CD14-positive monocyte (primary cell): ENCODE results near the gene AMBP. TPM values are rescaled to one million over a fixed set of nuclear protein-coding genes. Genes with fewer than 3 reads are reported as not detected.

Experiments
- DNase-seq, 3 donors: peaks; one replicate each; pipeline ENCODE4 v3.0.0-alpha.2; 2011 to 2022
- H2AFZ ChIP-seq: 2 replicates; pipeline ENCODE4 v1.6.0; 2012; ENCODE audit warnings: mild to moderate bottlenecking, low read depth, low read length, inconsistent platforms; ENCODE audit not compliant: insufficient read depth, poor library complexity, severe bottlenecking
- H3K27ac ChIP-seq, 2 donors: 1 replicate in 1 of 2; 2 replicates in 1 of 2; pipeline ENCODE4 v1.5.1; 2012 to 2013; ENCODE audit warnings: low read length in 2 of 2, control low read depth in 1 of 2, inconsistent platforms in 1 of 2, low read depth in 1 of 2, mild to moderate bottlenecking in 1 of 2
- H3K27me3 ChIP-seq, 2 donors: one replicate each; pipeline versions ENCODE4 v1.6.0 to v1.6.1; 2011 to 2013; ENCODE audit warnings: low read length in 2 of 2; ENCODE audit not compliant: control insufficient read depth in 2 of 2, insufficient read depth in 2 of 2
- H3K36me3 ChIP-seq, 2 donors: replicated peaks in 1 of 2; 1 replicate in 1 of 2; 2 replicates in 1 of 2; pipeline versions ENCODE4 v1.5.1 to v1.6.1; 2012 to 2013; ENCODE audit warnings: low read length in 2 of 2, control low read depth in 1 of 2, inconsistent platforms in 1 of 2, mild to moderate bottlenecking in 1 of 2; ENCODE audit not compliant: insufficient read depth in 2 of 2, control insufficient read depth in 1 of 2
- H3K4me1 ChIP-seq, 2 donors: 1 replicate in 1 of 2; 2 replicates in 1 of 2; pipeline versions ENCODE4 v1.5.1 to v1.6.1; 2012 to 2013; ENCODE audit warnings: low read length in 2 of 2, control low read depth in 1 of 2, inconsistent platforms in 1 of 2, mild to moderate bottlenecking in 1 of 2, moderate library complexity in 1 of 2; ENCODE audit not compliant: insufficient read depth in 2 of 2, control insufficient read depth in 1 of 2
- H3K4me2 ChIP-seq: replicated peaks from 2 replicates; pipeline ENCODE3; 2012; ENCODE audit warnings: low read length, moderate library complexity, mild to moderate bottlenecking; ENCODE audit not compliant: poor library complexity, severe bottlenecking; ENCODE audit errors: extremely low read depth
- H3K4me3 ChIP-seq, 3 experiments: fragments of 200-600 bp in 1 of 3; sonication (generic) in 1 of 3; replicated peaks in 1 of 3; 1 replicate in 2 of 3; 2 replicates in 1 of 3; pipeline ENCODE4 v1.5.1; 2011 to 2013; ENCODE audit warnings: low read length in 3 of 3, mild to moderate bottlenecking in 3 of 3, control low read depth in 2 of 3, low read depth in 2 of 3, inconsistent platforms in 1 of 3, moderate library complexity in 1 of 3
- H3K79me2 ChIP-seq: 2 replicates; pipeline ENCODE4 v1.6.0; 2012; ENCODE audit warnings: mild to moderate bottlenecking, control low read depth, inconsistent platforms, low read length, moderate library complexity; ENCODE audit not compliant: insufficient read depth
- H3K9ac ChIP-seq: 2 replicates; pipeline ENCODE4 v1.6.0; 2017; ENCODE audit warnings: low read length, mild to moderate bottlenecking; ENCODE audit not compliant: insufficient read depth, poor library complexity, severe bottlenecking
- H3K9me3 ChIP-seq, 2 donors: replicated peaks in 1 of 2; 1 replicate in 1 of 2; 2 replicates in 1 of 2; pipeline versions ENCODE4 v1.5.1 to v1.6.1; 2012 to 2013; ENCODE audit warnings: low read length in 2 of 2, control low read depth in 1 of 2; ENCODE audit not compliant: control insufficient read depth in 1 of 2, insufficient read depth in 1 of 2
- H4K20me1 ChIP-seq: 2 replicates; pipeline ENCODE4 v1.6.0; 2012; ENCODE audit warnings: mild to moderate bottlenecking, low read length, control low read depth, moderate library complexity; ENCODE audit not compliant: insufficient read depth
- H3K27ac Mint-ChIP-seq, 7 donors: one replicate each; pipeline ENCODE4 v1.8.0; 2020; ENCODE audit warnings: mild to moderate bottlenecking in 7 of 7, mixed read lengths in 7 of 7, moderate library complexity in 6 of 7, inconsistent platforms in 2 of 7
- H3K27me3 Mint-ChIP-seq, 3 donors: one replicate each; pipeline ENCODE4 v1.8.0; 2021 to 2022; ENCODE audit warnings: low read depth in 3 of 3, mild to moderate bottlenecking in 3 of 3, mixed read lengths in 3 of 3, moderate library complexity in 3 of 3, inconsistent platforms in 1 of 3
- H3K36me3 Mint-ChIP-seq, 2 donors: one replicate each; pipeline ENCODE4 v1.8.0; 2020; ENCODE audit warnings: mixed read lengths in 2 of 2, inconsistent platforms in 1 of 2, mild to moderate bottlenecking in 1 of 2
- H3K4me1 Mint-ChIP-seq: one replicate; pipeline ENCODE4 v1.8.0; 2020; ENCODE audit warnings: mild to moderate bottlenecking, mixed read lengths
- H3K4me3 Mint-ChIP-seq, 2 donors: one replicate each; pipeline ENCODE4 v1.8.0; 2020; ENCODE audit warnings: mild to moderate bottlenecking in 2 of 2, mixed read lengths in 2 of 2, moderate library complexity in 1 of 2
- H3K9me3 Mint-ChIP-seq, 7 donors: one replicate each; pipeline ENCODE4 v1.8.0; 2020 to 2022; ENCODE audit warnings: mixed read lengths in 7 of 7, mild to moderate bottlenecking in 6 of 7, moderate library complexity in 6 of 7, inconsistent platforms in 2 of 7
- WGBS: methylation state at CpG from one replicate; pipeline ENCODE4 v1.1.5; 2013; ENCODE audit warnings: missing lambda C conversion rate; ENCODE audit not compliant: insufficient coverage; 5-methylcytosine and 5-hydroxymethylcytosine counted together
- intact Hi-C, 2 donors: fragments of 100-400 bp; cut with micrococcal nuclease; formaldehyde crosslinking; loops; one replicate each; pipeline versions ENCODE4 v1.15.0 to v1.15.1; 2023
- polyA plus RNA-seq, 3 donors: library from polyadenylated mRNA; depleted of rRNA in 1 of 3; unstranded in 2 of 3; stranded (reverse) in 1 of 3; fragments of 300-500 nt in 2 of 3; fragments of >200 nt in 1 of 3; fragmentation: Illumina TruSeq in 2 of 3; gene quantifications; 1 replicate in 2 of 3; 2 replicates in 1 of 3; pipeline ENCODE4 v1.2.3, GENCODE V29; 2012 to 2021
- TF ChIP-seq, protein P1 (sequence below): fragments of 200-600 bp; IDR thresholded peaks from one replicate; pipeline ENCODE4 v1.8.0; 2022; ENCODE audit warnings: antibody characterized with exemption, mild to moderate bottlenecking

Gene AMBP
- polyA plus RNA-seq, 3 donors, result not detected

DNA sequence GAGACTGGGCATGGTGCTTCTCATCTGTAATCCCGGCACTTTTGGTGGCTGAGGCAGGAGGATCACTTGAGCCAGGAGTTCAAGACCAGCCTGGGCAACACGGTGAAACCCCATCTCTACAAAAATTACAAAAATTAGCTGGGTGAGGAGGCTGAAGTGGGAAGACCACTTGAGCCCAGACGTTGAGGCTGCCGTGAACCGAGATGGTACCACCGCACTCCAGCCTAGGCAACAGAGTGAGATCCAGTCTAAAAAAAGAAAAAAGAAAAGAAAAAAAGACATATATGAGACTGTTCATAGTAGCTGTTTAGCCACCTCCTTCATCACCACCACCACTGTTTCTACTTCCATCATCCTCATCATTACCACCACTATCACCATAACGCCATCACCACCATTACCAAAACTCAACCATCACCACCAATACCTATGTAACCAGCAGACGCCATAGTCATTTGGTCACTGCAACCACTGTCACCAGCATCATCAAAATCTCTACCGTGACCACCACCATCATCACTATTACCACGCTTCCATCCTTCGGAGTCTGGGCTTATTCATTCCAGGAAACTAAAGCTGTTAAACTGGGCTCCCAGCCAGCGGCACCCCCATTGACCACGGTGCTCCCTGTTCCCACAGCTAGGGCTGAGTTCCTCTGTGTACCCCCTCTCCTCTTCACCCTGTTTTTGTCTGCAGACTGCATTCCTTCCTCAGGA is 29.3 kb upstream of the AMBP start:
- Histone ChIP-seq H2AFZ (no peak overlapping the region), H3K27ac (no peak overlapping the region), H3K79me2 (no peaks in the 10 kb centered on the region), H3K4me2 (no peak overlapping the region), H3K27me3 (peaks cover 0 to 8% of the 10 kb centered on the region in 2 donors), H3K4me3 (no peak overlapping the region), H4K20me1 (no peaks in the 10 kb centered on the region), H3K9ac (no peak overlapping the region), H3K9me3 (no peaks in the 10 kb centered on the region), H3K4me1 (no peaks in the 10 kb centered on the region), H3K36me3 (no peaks in the 10 kb centered on the region)
- no peak overlapping the region for H3K27ac Mint-ChIP-seq
- H3K36me3 Mint-ChIP-seq, result no peaks in the 10 kb centered on the region
- H3K4me3 Mint-ChIP-seq, result no peak overlapping the region
- H3K27me3 Mint-ChIP-seq, result peaks cover 8 to 30% (median 14%) of the 10 kb centered on the region in 3 donors
- DNase-seq, result no peak
- 45% methylated on average over 7 of the region's 13 CpGs for WGBS
- H3K4me1 Mint-ChIP-seq, result no peaks in the 10 kb centered on the region
- peaks cover 0 to 6% (median 5%) of the 10 kb centered on the region in 7 donors for H3K9me3 Mint-ChIP-seq
- TF ChIP-seq, protein P1, sequence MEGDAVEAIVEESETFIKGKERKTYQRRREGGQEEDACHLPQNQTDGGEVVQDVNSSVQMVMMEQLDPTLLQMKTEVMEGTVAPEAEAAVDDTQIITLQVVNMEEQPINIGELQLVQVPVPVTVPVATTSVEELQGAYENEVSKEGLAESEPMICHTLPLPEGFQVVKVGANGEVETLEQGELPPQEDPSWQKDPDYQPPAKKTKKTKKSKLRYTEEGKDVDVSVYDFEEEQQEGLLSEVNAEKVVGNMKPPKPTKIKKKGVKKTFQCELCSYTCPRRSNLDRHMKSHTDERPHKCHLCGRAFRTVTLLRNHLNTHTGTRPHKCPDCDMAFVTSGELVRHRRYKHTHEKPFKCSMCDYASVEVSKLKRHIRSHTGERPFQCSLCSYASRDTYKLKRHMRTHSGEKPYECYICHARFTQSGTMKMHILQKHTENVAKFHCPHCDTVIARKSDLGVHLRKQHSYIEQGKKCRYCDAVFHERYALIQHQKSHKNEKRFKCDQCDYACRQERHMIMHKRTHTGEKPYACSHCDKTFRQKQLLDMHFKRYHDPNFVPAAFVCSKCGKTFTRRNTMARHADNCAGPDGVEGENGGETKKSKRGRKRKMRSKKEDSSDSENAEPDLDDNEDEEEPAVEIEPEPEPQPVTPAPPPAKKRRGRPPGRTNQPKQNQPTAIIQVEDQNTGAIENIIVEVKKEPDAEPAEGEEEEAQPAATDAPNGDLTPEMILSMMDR, result no peak
- intact Hi-C loops, result loop anchor here in 1 of 2 donors (5.0 kb wide), 1 partner anchor 185 kb away; no protein-coding TSS in a partner anchor

DNA sequence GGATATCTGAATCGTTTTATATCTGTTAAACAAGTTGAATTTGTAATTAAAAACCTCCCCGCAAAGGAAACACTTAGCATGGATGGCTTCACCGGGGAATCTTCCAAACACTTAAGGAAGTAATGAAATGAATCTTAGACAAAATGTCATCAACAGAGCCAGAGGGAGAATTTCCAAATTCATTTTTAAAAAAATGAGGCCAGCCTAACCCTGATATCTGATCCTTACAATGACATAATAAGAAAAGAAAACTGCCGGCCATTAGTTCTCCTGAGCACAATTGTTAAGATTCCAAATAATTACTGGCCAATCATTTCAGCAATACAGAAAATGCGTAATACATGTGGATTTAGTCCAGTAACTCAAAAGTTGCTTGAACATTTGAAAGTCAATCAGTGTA is 27.1 kb upstream of the AMBP start:
- no peak overlapping the region for H3K4me2 ChIP-seq
- TF ChIP-seq, protein P1, result no peak
- H2AFZ ChIP-seq, result no peak overlapping the region
- no peaks in the 10 kb centered on the region for H3K79me2 ChIP-seq
- H3K36me3 Mint-ChIP-seq, result no peaks in the 10 kb centered on the region
- H3K4me1 ChIP-seq, result no peaks in the 10 kb centered on the region
- peaks cover 6 to 35% (median 21%) of the 10 kb centered on the region in 3 donors for H3K27me3 Mint-ChIP-seq
- H3K4me1 Mint-ChIP-seq, result no peaks in the 10 kb centered on the region
- intact Hi-C loops, result loop anchor here in 1 of 2 donors (5.0 kb wide), 1 partner anchor 187 kb away; no protein-coding TSS in a partner anchor
- DNase-seq, result no peak
- no peaks in the 10 kb centered on the region for H4K20me1 ChIP-seq
- H3K9ac ChIP-seq, result no peak overlapping the region
- no peak overlapping the region for H3K27ac Mint-ChIP-seq
- peaks cover 4 to 19% (median 12%) of the 10 kb centered on the region in 7 donors for H3K9me3 Mint-ChIP-seq
- no peak overlapping the region for H3K4me3 ChIP-seq
- no peaks in the 10 kb centered on the region for H3K36me3 ChIP-seq
- peaks cover 0 to 5% of the 10 kb centered on the region in 2 donors for H3K9me3 ChIP-seq
- WGBS, result no CpG with 5 or more reads among the region's 5 CpGs
- H3K4me3 Mint-ChIP-seq, result no peak overlapping the region
- H3K27me3 ChIP-seq, result peaks cover 0 to 11% of the 10 kb centered on the region in 2 donors
- no peak overlapping the region for H3K27ac ChIP-seq
